Transverse colon (tissue), 4 donors: ENCODE results near the gene ARL6IP6. TPM values are rescaled to one million over a fixed set of nuclear protein-coding genes. Genes with fewer than 3 reads are reported as not detected.

ENCODE experiments used
- DNase-seq: peaks from one replicate; pipeline ENCODE4 v3.0.0-alpha.2; 2019
- H3K27ac ChIP-seq, 4 donors: fragments of 200-600 bp; sonication (generic); 2 replicates each; pipeline ENCODE4 v1.5.1; 2016 to 2018; ENCODE audit warnings: inconsistent platforms in 4 of 4
- H3K27me3 ChIP-seq: fragments of 200-600 bp; sonication (generic); 2 replicates; pipeline ENCODE4 v1.5.1; 2017; ENCODE audit warnings: inconsistent platforms
- H3K36me3 ChIP-seq, 4 donors: fragments of 200-600 bp; sonication (generic); 2 replicates each; pipeline ENCODE4 v1.5.1; 2017 to 2019; ENCODE audit warnings: inconsistent platforms in 4 of 4
- H3K4me1 ChIP-seq, 4 donors: fragments of 200-600 bp; sonication (generic); 2 replicates each; pipeline ENCODE4 v1.5.1; 2017 to 2020; ENCODE audit warnings: inconsistent platforms in 4 of 4
- H3K4me3 ChIP-seq, 4 donors: fragments of 200-600 bp; sonication (generic); 1 replicate in 1 of 4; 2 replicates in 3 of 4; pipeline versions ENCODE4 v1.5.1 to v1.6.1; 2017 to 2019; ENCODE audit warnings: inconsistent platforms in 4 of 4
- H3K9me3 ChIP-seq, 2 donors: fragments of 200-600 bp; sonication (generic); 2 replicates each; pipeline ENCODE4 v1.5.1; 2017 to 2019; ENCODE audit warnings: inconsistent platforms in 2 of 2
- CTCF ChIP-seq, 5 experiments: fragments of 200-600 bp in 3 of 5; fragments of 450-650 bp in 2 of 5; sonication (generic) in 3 of 5; IDR thresholded peaks; 1 replicate in 2 of 5; 2 replicates in 3 of 5; pipeline ENCODE4 v1.5.1; 2016 to 2017; ENCODE audit warnings: antibody characterized with exemption in 5 of 5, inconsistent platforms in 3 of 5, mild to moderate bottlenecking in 2 of 5, moderate library complexity in 1 of 5
- EP300 ChIP-seq: sonication (generic); formaldehyde crosslinking; IDR thresholded peaks from one replicate; pipeline ENCODE4 v1.6.1; 2017; ENCODE audit warnings: antibody characterized with exemption, low read depth
- POLR2A ChIP-seq: fragments of 450-650 bp; IDR thresholded peaks from one replicate; pipeline ENCODE4 v1.6.1; 2016; ENCODE audit warnings: antibody characterized with exemption, mild to moderate bottlenecking, moderate library complexity
- POLR2AphosphoS5 ChIP-seq, 3 donors: sonication (generic); formaldehyde crosslinking; IDR thresholded peaks; one replicate each; pipeline ENCODE4 v1.6.1; 2016; ENCODE audit warnings: antibody characterized with exemption in 3 of 3
- WGBS, 2 donors: methylation state at CpG; one replicate each; pipeline ENCODE4 v1.1.5; 2018; ENCODE audit warnings: low coverage in 1 of 2; 5-methylcytosine and 5-hydroxymethylcytosine counted together
- in situ Hi-C, 4 donors: fragments of 200-750 bp; cut with MboI; loops; one replicate each; pipeline versions ENCODE4 v1.15.0 to v1.15.1; 2017; ENCODE audit warnings: low sequenced_read_pairs in 3 of 4, low pct_ligation_motif_present in 1 of 4, low pct_unique_long_range_greater_than_20kb in 1 of 4
- intact Hi-C: fragments of 100-400 bp; cut with DNase I; formaldehyde crosslinking; loops from one replicate; pipeline ENCODE4 v1.15.1; 2023; ENCODE audit warnings: low total_unique reads
- total RNA-seq, 4 donors: library from RNA; depleted of rRNA; stranded (reverse); fragments of >200 nt; gene quantifications; one replicate each; pipeline ENCODE4 v1.1.0, GENCODE V29; 2016

ARL6IP6 gene
- total RNA-seq, 4 donors from 2014 or later = 11.2 to 28.3 (median 22.0) TPM

- in situ Hi-C loops (no loop called here), intact Hi-C loops (no loop called here)
- H3K27ac ChIP-seq = no peak overlapping the region
- WGBS, 2 donors = 84 to 93% methylated on average over 4 of the region's 4 CpGs
- no peaks in the 10 kb centered on the region for H3K27me3 ChIP-seq
- DNase-seq = no peak
- no peaks in the 10 kb centered on the region for H3K9me3 ChIP-seq
- no peaks in the 10 kb centered on the region for H3K4me1 ChIP-seq
- H3K4me3 ChIP-seq = no peak overlapping the region
- peaks cover 0 to 2% (median 0%) of the 10 kb centered on the region in 4 donors for H3K36me3 ChIP-seq
- TF ChIP-seq EP300 (no peak), POLR2A (no peak), CTCF (IDR thresholded peaks at IDR 0.05) (no peak), POLR2AphosphoS5 (IDR thresholded peaks at IDR 0.05) (no peak)
Observed at GRCh38 chr2:152706477-152707021, 11.9 kb upstream of the ARL6IP6 start.

- Histone ChIP-seq H3K4me3 (no peak overlapping the region), H3K27me3 (no peaks in the 10 kb centered on the region), H3K36me3 (peaks cover 0 to 2% (median 0%) of the 10 kb centered on the region in 4 donors), H3K9me3 (no peaks in the 10 kb centered on the region), H3K27ac (no peak overlapping the region), H3K4me1 (no peaks in the 10 kb centered on the region)
- no peak for DNase-seq
- 87 to 100% methylated on average over 1 to 2 of the region's 2 CpGs for WGBS, 2 donors
- intact Hi-C loops (no loop called here), in situ Hi-C loops (no loop called here)
- TF ChIP-seq POLR2A (no peak), POLR2AphosphoS5 (IDR thresholded peaks at IDR 0.05) (no peak), CTCF (IDR thresholded peaks at IDR 0.05) (no peak), EP300 (no peak)
Observed at GRCh38 chr2:152708742-152709141, 9.7 kb upstream of the ARL6IP6 start.

- peaks cover 0 to 6% (median 0%) of the 10 kb centered on the region in 4 donors for H3K36me3 ChIP-seq
- intact Hi-C loops = no loop called here
- DNase-seq = no peak
- H3K27ac ChIP-seq = no peak overlapping the region
- in situ Hi-C loops = no loop called here
- no peaks in the 10 kb centered on the region for H3K9me3 ChIP-seq
- WGBS, 2 donors = 48 to 65% methylated on average over 2 of the region's 2 CpGs
- H3K4me3 ChIP-seq = no peak overlapping the region
- TF ChIP-seq POLR2A (no peak), EP300 (no peak), CTCF (IDR thresholded peaks at IDR 0.05) (no peak), POLR2AphosphoS5 (IDR thresholded peaks at IDR 0.05) (no peak)
- H3K4me1 ChIP-seq = peaks cover 5 to 16% (median 9%) of the 10 kb centered on the region in 4 donors
- H3K27me3 ChIP-seq = no peaks in the 10 kb centered on the region
Observed at GRCh38 chr2:152710713-152711112, 7.7 kb upstream of the ARL6IP6 start.

- TF ChIP-seq EP300 (no peak), POLR2A (no peak), CTCF (IDR thresholded peaks at IDR 0.05) (no peak), POLR2AphosphoS5 (IDR thresholded peaks at IDR 0.05) (no peak)
- in situ Hi-C loops = no loop called here
- no peak for DNase-seq
- intact Hi-C loops = no loop called here
- no peaks in the 10 kb centered on the region for H3K27me3 ChIP-seq
- H3K27ac ChIP-seq = no peak overlapping the region
- WGBS, 2 donors = 72 to 75% methylated on average over 1 of the region's 1 CpG
- H3K4me1 ChIP-seq = peaks cover 13 to 35% (median 29%) of the 10 kb centered on the region in 4 donors
- H3K9me3 ChIP-seq = no peaks in the 10 kb centered on the region
- peaks cover 0 to 3% (median 0%) of the 10 kb centered on the region in 4 donors for H3K36me3 ChIP-seq
- no peak overlapping the region for H3K4me3 ChIP-seq
Observed at GRCh38 chr2:152715112-152715511, 3.3 kb upstream of the ARL6IP6 start.
